ENCODE measurements around the gene ALDH3A2.

GRCh38 chr17:19714542-19715411, 66.2 kb downstream of the ALDH3A2 start:
- TF ChIP-seq CTCF (IDR thresholded peaks at IDR 0.05; ENCODE audit: low read depth, low read length) (no peak), EZH2phosphoT487 (IDR thresholded peaks at IDR 0.05; ENCODE audit: low read depth) (no peak)

All from OCI-LY3 (cell line).